Right lobe of liver (tissue), 4 donors: ENCODE results near the gene E2F7.

Experiments used
- POLR2A ChIP-seq: fragments of 450-650 bp; IDR thresholded peaks from one replicate; pipeline ENCODE4 v1.6.1; 2017; ENCODE audit warnings: antibody characterized with exemption, mild to moderate bottlenecking
- TF ChIP-seq, protein P1 (sequence below), 4 donors: fragments of 200-600 bp in 3 of 4; fragments of 450-650 bp in 1 of 4; IDR thresholded peaks; one replicate each; pipeline versions ENCODE4 v1.5.1 to v1.8.0; 2016 to 2022; ENCODE audit warnings: antibody characterized with exemption in 4 of 4, mild to moderate bottlenecking in 2 of 4
- donor health status: DM: no; HTN: no; CAD: no.
- donor health status: DM: no; HTN: no; CAD: no.
- donor health status: DM: no; HTN: yes; CAD: no.

DNA sequence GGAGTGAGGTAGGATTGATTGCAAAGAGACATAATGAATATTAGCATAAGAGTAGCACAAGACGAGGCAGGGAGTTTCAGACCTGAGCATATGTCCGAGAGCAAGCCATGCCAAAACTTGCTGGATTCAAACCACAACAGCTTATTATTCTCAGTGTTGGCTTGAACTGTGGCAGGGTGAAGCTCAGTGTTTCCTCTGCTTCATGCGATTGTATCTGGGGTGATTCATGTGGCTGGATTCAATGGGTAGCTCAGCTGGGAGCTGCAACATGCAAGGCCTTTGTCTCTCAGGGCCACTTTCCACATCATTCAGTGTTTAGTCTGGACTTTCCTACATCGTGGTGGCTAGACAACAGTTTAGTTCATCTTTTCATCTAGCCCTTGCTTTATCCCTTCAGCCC is 22.1 kb upstream of the E2F7 start:
- TF ChIP-seq, protein P1, sequence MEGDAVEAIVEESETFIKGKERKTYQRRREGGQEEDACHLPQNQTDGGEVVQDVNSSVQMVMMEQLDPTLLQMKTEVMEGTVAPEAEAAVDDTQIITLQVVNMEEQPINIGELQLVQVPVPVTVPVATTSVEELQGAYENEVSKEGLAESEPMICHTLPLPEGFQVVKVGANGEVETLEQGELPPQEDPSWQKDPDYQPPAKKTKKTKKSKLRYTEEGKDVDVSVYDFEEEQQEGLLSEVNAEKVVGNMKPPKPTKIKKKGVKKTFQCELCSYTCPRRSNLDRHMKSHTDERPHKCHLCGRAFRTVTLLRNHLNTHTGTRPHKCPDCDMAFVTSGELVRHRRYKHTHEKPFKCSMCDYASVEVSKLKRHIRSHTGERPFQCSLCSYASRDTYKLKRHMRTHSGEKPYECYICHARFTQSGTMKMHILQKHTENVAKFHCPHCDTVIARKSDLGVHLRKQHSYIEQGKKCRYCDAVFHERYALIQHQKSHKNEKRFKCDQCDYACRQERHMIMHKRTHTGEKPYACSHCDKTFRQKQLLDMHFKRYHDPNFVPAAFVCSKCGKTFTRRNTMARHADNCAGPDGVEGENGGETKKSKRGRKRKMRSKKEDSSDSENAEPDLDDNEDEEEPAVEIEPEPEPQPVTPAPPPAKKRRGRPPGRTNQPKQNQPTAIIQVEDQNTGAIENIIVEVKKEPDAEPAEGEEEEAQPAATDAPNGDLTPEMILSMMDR (IDR thresholded peaks at IDR 0.05) = no peak
- no peak for TF ChIP-seq POLR2A
